ENCODE data around the gene SETD4.

The SETD4 gene

GRCh38 chr21:36005879-36006400 is 54.4 kb downstream of the SETD4 start:
- H3K4me3 ChIP-seq (ENCODE audit: low read length, poor library complexity, severe bottlenecking): no peak overlapping the region
- no peaks in the 10 kb centered on the region for H3K9me3 ChIP-seq (ENCODE audit: insufficient read depth, low read depth, low read length)
- no peak overlapping the region for H2AFZ ChIP-seq (ENCODE audit: low read length)
- no peaks in the 10 kb centered on the region for H3K36me3 ChIP-seq (ENCODE audit: insufficient read depth, low read length)
- H3K9me2 ChIP-seq (replicated peaks; ENCODE audit: low read depth, low read length): no peaks in the 10 kb centered on the region
- no peaks in the 10 kb centered on the region for H3K79me2 ChIP-seq (ENCODE audit: insufficient read depth, low read length)
- no peaks in the 10 kb centered on the region for H3F3A ChIP-seq (ENCODE audit: low read depth)
- H3K4me1 ChIP-seq (ENCODE audit: insufficient read depth, low read length, poor library complexity, severe bottlenecking): no peaks in the 10 kb centered on the region
- no peak overlapping the region for H3K4me2 ChIP-seq (ENCODE audit: low read depth, low read length, poor library complexity, severe bottlenecking)
- H3K9ac ChIP-seq (ENCODE audit: low read depth, low read length, poor library complexity, severe bottlenecking): no peak overlapping the region
- no peaks in the 10 kb centered on the region for H3K27me3 ChIP-seq (ENCODE audit: insufficient read depth, low read length, poor library complexity, severe bottlenecking)
- no peaks in the 10 kb centered on the region for H4K20me1 ChIP-seq (ENCODE audit: insufficient read depth, low read length, poor library complexity, severe bottlenecking)
- TF ChIP-seq EZH2phosphoT487 (IDR thresholded peaks at IDR 0.05; ENCODE audit: borderline replicate concordance) (no peak), CTCF (conservative IDR thresholded peaks at IDR 0.05; ENCODE audit: low read length) (no peak)

GRCh38 chr21:36005018-36005417 is 55.3 kb downstream of the SETD4 start:
- H3K27me3 ChIP-seq (ENCODE audit: insufficient read depth, low read length, poor library complexity, severe bottlenecking): no peaks in the 10 kb centered on the region
- peak overlapping the region; percentile 28; the same call in 1 of the 2 replicates for H2AFZ ChIP-seq (ENCODE audit: low read length)

GRCh38 chr21:36004441-36004840 is 55.9 kb downstream of the SETD4 start:
- Histone ChIP-seq H3F3A (ENCODE audit: low read depth) (no peaks in the 10 kb centered on the region), H3K9ac (ENCODE audit: low read depth, low read length, poor library complexity, severe bottlenecking) (no peak overlapping the region), H3K9me2 (replicated peaks; ENCODE audit: low read depth, low read length) (no peaks in the 10 kb centered on the region), H3K36me3 (ENCODE audit: insufficient read depth, low read length) (no peaks in the 10 kb centered on the region), H3K4me2 (ENCODE audit: low read depth, low read length, poor library complexity, severe bottlenecking) (no peak overlapping the region), H3K4me1 (ENCODE audit: insufficient read depth, low read length, poor library complexity, severe bottlenecking) (no peaks in the 10 kb centered on the region), H2AFZ (ENCODE audit: low read length) (no peak overlapping the region), H4K20me1 (ENCODE audit: insufficient read depth, low read length, poor library complexity, severe bottlenecking) (no peaks in the 10 kb centered on the region), H3K9me3 (ENCODE audit: insufficient read depth, low read depth, low read length) (no peaks in the 10 kb centered on the region), H3K4me3 (ENCODE audit: low read length, poor library complexity, severe bottlenecking) (no peak overlapping the region), H3K27me3 (ENCODE audit: insufficient read depth, low read length, poor library complexity, severe bottlenecking) (no peaks in the 10 kb centered on the region), H3K79me2 (ENCODE audit: insufficient read depth, low read length) (no peaks in the 10 kb centered on the region)
- TF ChIP-seq EZH2phosphoT487 (IDR thresholded peaks at IDR 0.05; ENCODE audit: borderline replicate concordance): no peak
- TF ChIP-seq CTCF (conservative IDR thresholded peaks at IDR 0.05; ENCODE audit: low read length): no peak

More at GRCh38 chr21:36005018-36005417, 55.3 kb downstream of the SETD4 start:
- no peaks in the 10 kb centered on the region for H3K36me3 ChIP-seq (ENCODE audit: insufficient read depth, low read length)
- H3K4me2 ChIP-seq (ENCODE audit: low read depth, low read length, poor library complexity, severe bottlenecking): no peak overlapping the region
- H3K9ac ChIP-seq (ENCODE audit: low read depth, low read length, poor library complexity, severe bottlenecking): no peak overlapping the region
- H3F3A ChIP-seq (ENCODE audit: low read depth): no peaks in the 10 kb centered on the region
- H3K4me3 ChIP-seq (ENCODE audit: low read length, poor library complexity, severe bottlenecking): no peak overlapping the region
- H3K9me2 ChIP-seq (replicated peaks; ENCODE audit: low read depth, low read length): no peaks in the 10 kb centered on the region
- no peaks in the 10 kb centered on the region for H3K4me1 ChIP-seq (ENCODE audit: insufficient read depth, low read length, poor library complexity, severe bottlenecking)
- TF ChIP-seq CTCF (conservative IDR thresholded peaks at IDR 0.05; ENCODE audit: low read length): no peak
- no peak for TF ChIP-seq EZH2phosphoT487 (IDR thresholded peaks at IDR 0.05; ENCODE audit: borderline replicate concordance)
- no peaks in the 10 kb centered on the region for H3K9me3 ChIP-seq (ENCODE audit: insufficient read depth, low read depth, low read length)
- no peaks in the 10 kb centered on the region for H3K79me2 ChIP-seq (ENCODE audit: insufficient read depth, low read length)
- H4K20me1 ChIP-seq (ENCODE audit: insufficient read depth, low read length, poor library complexity, severe bottlenecking): no peaks in the 10 kb centered on the region
